ENCODE measurements around the gene PDGFB.

PDGFB gene

DNA sequence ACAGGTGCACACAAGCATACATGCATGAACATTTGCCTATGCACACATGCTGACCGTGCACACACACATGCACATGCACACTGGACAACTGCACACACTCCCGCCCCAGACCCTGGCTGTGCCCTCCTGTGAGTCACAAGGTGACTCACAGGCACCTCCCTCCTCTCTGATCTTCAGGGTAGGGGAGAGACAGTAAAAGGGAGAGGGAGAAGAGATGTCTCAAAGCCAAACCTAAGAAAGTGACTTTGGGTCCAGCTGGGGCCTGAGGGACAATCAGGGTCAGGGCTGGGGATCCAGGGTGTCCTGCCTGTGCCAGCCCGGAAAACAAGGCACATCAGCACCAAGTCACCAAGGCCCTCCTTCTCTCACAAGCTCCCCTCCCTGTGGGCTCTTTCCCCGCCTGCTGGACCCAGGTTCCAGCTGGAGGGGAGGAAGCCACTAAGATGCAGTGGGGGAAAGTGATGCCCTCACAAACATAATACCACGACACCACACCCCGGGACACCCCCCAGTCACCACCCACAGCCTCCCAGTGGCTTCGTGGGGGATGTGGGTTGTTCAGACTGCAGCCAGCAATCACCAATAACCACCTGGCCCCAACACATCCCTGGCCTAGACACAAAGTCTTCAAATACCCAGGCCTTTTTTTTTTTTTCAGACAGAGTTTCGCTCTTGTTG, 39.3 kb downstream of the PDGFB start:
- no peak for DNase-seq (ENCODE audit: low spot score)

DNA sequence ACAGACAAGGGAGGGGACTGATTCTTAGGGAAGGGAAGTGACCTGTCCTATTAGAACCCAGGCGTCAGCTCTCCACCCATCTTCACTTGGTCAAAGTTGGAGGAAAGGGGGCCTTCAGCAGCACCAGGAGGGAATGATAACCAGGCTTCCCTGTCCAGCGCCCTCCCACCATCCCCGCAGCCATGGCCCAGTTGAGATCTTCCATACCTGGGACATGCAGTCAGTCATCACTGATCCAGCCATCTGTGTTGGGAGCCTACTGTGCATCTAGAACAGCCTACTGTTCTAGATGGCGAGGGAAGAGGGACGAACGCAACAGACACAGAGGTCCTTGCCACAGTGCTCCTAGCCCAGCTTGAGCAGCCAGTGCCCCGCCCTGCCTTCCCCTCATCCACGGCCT, 40.6 kb downstream of the PDGFB start:
- no peak for DNase-seq (ENCODE audit: low spot score)

DNA sequence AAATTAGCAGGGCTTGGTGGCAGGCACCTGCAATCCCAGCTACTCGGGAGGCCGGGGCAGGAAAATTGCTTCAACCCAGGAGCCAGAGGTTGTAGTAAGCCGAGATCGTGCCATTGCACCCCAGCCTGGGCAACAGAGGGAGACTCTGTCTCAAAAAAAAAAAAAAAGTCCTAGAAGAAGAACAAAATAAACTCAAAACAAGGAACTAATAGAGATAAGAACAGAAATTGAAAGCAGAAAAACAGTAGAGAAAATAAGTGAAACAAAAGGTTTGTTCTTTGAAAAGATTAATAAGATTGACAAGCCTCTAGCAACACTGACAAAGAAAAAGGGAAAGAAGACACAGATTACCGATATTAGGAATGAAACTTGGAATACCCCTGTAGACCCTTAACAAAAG, 47.2 kb downstream of the PDGFB start:
- DNase-seq (ENCODE audit: low spot score) = no peak

DNA sequence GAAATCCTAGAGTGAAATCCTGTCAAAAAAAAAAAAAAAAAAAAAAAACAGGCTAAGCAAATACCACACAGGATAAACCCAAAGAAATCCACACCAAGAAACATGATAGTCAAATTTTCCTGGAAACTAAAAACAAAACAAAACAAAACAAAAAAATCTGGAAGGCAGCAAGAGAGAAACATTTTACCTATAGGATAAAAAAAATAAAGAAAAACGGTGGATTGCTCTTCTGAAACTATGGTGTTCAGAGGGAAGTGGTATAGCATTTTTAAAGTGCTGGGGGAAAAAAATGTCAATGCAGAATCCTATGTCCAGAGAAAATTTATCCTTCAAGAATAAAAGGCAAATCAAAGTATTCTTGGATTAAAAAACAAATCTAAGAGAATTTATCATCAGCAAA, 50.7 kb downstream of the PDGFB start:
- DNase-seq (ENCODE audit: low spot score) = no peak

DNA sequence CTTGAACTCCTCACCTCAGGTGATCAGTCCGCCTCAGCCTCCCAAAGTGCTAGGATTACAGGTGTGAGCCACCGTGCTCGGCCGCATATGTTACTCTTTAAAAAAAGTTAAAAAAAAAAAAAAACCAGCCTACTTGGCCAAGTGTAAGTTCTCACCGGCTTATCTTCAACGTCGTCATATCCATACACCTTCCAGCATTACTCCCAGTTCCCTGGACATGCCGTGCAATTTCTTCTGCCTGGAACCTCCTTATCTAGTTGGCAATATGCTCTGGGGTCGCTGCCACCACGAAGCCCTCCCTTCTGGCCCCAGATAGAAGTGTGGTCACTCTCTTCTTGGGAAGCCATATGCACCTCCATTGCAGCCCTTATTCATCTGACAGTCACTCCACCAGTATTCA, 56.0 kb downstream of the PDGFB start:
- DNase-seq (ENCODE audit: low spot score) = no peak

DNA sequence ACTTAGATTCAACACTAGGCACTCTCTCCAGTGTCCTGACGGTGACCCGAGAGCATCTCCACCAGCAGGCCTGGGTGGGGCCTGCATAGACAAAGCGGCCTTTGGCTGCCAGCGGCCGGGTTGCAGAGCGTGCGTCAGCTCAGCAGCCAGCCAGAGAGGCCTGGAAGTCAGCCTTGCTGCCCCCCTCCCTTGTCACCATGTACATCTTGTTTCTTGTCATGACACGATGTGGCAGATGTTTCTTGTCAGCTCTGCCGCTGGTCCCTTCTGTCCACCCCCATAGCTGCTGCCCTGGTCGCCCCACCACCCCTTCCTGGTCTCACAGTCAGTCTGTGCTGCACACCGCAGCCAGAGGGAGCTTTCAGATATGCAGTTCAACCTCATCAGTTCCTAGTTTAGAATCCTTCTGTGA, 59.2 kb downstream of the PDGFB start:
- peak; percentile 84 for DNase-seq (ENCODE audit: low spot score)

DNA sequence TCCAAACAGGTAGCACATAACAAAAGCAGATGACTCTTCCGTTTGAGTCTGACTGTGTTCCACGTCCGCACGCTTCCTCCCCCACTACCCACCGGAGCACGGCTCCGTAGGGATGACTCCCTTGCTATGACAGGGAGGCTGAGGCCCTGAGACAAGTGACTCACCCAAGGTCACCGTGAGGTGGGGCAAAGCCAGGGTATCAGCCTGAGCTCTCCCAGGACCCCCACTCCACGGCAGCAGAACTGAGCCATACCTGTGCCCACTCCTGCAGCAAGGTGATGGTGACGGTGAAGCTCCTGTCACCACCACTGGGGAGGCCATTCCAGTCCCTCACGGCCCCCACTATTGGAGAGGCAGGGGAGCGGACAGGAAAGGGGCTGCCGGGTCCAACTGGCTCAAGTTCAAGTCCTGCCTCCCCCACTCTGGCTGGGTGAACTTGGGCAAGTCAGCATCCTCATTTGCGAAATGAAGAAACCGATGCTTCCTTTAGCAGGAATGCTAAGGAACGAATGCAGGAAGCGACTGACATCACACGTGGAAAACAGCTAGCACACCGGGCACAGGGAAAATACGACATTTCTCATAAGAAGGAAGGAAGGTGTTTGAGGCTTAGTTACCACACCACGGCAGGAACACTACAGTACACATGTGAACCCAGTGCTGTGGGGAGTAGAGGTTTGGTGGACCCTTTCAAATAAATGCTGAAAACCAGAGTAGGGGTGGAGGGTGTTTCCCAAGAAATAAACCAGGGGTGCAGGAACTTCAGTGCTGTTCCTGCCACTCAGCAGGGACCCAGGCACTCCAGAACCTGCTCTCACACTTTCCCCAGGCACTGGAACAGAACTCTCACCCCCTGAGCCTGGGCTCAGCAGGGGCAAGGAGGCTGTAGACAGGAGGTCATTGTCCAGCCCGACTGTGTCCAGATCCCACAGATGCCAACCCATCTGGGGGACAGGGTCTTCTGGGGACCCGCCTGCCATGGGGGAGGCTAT, 59.9 kb downstream of the PDGFB start:
- DNase-seq (ENCODE audit: low spot score) = no peak

DNA sequence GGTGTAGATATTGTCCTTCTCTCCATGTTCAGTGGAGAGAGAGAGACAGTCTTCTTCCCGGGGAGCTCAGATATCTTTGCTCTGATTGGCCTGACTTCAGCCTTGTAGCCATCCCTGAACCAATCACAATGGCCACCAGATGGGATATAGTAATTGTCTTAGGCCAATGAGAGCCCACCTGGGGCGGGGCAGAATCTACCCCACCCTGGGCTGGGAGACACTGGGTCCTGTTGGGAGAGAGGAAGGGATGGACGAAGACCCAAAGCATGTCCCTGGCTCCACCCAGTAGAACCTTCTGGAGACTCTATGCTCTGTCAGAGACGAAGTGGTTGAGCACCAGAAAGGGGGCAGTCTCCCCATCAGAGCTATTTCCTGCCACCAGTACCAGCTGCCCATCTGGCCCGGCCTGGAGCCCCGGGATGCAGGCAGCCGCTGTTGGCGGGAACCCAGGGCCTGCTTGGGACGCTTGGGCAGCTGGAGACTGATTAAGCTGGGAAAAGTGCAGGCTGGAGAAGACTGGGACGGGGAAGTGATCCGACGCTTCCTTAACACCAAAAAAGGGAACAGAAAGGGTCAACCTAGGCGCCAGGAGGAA, 60.7 kb downstream of the PDGFB start:
- peak; percentile 55 for DNase-seq (ENCODE audit: low spot score)

DNA sequence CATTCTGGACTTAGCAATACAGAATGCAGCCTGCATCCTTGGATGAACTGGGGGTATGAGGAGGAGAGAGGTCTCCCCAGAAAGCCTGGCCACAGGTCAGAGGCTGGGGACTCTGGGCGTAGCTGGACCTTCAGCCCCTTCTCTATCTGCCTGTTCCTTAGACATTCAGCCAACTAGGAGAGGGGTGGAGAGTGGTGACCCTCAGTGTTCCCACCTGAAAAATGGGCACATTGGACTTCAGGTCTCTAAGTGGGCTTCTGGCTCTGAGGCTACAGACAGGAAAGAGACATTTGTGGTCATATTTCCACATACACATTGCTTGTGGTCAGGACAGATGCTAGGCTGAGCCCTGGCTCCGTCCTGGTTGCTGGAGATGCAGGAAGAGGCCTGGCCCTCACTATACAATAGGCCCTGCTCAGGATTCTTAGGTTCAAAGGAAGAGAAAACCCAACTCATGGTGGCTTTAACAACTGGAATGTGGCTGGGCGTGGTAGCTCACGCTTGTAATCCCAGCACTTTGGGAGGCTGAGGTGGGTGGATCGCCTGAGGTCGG, 62.2 kb downstream of the PDGFB start:
- no peak for DNase-seq (ENCODE audit: low spot score)

DNA sequence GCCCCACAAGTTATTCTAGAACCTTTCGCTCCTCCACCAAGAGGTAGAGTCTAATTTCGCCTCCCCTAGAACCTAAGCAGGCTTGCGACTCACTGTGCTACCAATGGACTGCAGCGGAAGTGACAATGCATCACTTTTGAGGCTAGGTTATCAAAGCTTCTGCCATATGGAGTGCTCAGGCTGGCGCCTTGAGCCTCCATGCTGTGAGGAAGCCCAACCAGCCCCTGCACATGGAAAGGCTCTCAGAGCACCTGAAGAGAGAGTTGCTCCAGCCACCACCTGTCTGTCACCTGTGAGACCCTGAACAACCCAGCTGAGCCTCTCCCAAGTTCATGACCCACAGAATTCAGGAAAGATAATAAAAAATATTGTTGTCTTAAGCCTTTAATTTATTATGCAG, 63.0 kb downstream of the PDGFB start:
- DNase-seq (ENCODE audit: low spot score) = no peak

DNA sequence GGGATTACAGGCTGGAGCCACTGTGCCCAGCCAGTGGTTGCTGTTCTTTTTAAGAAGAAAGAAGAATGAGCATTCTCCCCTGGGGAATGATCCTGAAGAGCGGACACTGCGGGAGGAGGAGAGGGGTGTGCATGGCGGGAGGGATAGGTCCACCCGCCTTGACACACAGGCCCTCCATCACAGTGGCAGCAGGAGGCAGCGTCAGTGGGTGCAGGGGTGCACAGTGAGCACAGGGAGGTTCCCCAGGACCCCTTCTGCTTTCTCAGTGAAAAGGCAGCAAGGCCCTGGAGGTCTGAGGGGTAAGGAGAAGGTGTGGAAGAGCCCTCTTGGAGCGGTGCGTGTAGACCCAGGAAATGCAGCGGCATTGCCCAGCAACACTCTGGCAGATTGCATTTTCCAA, 63.4 kb downstream of the PDGFB start:
- DNase-seq (ENCODE audit: low spot score) = no peak

DNA sequence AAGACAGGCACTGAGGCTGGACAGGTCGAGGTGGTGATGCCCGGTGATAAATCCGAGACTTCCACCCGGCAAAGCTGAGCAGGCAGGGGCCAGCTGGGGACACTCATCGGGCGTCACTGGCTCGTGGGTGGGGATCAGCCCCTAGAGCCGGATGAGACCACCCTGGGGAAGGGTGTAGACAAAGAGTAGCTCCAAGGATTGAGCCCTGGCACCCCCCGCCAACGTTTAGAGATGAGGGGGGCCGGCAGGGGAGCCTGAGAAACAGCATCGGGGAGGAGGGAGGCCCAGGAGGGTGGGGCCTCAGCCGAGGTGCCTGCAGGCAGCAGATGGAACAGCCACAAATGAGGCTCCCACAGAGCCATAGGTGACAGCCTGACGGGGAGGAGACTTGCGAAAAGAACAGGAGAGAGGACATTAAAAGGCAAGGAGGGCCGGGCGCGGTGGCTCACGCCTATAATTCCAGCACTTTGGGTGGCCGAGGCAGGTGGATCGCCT, 64.9 kb downstream of the PDGFB start:
- DNase-seq (ENCODE audit: low spot score) = no peak

DNA sequence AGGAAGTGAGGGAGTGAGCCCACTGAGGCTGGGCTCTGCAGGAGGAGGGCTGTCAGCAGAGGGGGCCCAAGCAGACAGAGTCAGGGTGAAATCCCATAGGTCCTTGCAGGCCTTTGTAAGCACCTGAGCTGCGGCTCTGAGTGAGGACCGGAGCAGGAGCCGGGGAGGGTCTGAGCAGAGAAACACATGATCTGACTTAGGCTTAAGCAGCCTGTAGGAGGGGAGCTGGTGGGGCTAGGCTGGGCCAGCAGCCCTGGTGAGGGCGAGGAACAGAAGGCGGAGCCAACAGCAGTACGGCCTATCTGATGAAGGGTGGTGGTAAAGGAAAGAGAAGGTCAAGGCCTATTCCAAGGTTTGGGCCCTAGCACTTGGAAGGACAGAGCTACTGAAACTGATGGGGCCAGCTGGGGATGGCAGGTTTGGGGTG, 65.4 kb downstream of the PDGFB start:
- no peak for DNase-seq (ENCODE audit: low spot score)

DNA sequence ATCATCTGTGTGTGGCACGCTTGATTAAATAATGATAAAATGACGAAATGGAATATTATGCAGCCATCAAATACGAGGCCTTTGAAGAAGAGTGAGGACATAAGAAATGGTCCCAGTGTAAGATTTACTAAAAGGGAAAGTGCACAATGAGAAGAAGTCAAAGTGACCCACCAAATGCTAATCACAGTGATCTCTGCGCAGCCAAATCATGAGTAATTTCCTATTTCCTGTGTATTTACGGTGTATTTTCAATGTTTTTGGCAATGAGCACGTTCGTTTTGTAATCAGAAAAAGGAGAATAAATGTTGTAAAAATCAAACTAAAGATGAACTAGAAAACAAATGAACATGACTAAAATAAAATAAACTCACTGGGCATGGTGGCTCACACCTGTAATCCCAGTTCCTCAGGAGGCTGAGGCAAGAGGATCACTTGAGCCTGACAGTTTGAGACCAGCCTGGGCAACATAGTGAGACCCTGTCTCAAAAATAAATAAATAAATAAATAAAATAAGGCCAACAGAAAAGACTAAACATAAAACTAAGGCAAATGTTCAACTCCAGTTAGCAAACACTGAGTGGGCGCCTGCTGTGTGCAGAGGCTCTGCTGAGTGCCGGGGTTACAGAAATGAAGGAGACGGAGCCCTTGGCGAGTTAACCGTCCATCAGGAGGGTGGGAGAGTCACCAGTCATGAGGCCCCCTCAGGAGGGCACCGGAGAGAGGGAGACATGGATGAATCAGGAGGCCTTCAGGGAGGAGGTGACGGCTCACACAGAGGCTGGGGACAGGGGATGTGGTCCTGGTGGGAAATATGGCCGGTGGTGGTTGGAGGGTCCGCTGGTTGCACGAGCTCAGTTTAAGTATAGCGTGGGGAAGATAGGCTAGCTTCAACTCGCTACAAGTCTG, 66.3 kb downstream of the PDGFB start:
- DNase-seq (ENCODE audit: low spot score) = no peak

DNA sequence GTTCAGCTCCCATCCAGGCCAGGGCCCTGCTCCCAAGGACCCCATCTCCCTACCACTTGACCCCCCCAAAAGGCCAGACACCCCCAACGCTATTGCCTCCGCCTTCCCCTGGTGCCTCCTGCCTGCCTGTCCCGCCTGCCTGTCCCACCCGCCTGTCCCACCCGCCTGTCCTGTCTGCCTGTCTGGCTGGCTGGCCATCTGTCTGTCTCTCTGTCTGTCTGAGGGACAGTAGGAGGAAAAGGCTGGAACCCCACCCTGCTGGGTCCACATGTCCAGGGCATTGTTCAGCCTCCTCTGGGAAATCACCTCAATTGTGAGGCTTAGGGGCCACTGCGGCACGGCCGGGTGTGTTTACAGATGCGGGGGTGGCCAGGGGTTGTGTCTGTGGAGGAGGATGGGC, 67.0 kb downstream of the PDGFB start:
- DNase-seq (ENCODE audit: low spot score) = no peak

DNA sequence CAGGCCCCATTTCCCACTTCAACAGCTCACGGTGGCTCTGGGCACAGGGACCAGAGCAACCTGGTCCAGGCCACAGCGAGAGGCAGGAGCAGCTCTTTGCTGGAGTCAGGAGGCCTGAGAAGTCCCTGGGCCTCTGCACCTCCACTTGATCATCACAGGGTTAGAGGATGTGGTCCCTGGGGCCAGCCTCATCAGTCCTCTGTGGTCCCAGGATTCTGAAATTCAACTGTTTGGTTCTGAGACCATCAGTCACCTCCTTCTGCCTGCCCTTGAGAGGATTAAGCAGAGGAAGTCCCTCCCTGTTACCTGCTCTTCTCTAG, 67.4 kb downstream of the PDGFB start:
- no peak for DNase-seq (ENCODE audit: low spot score)

DNA sequence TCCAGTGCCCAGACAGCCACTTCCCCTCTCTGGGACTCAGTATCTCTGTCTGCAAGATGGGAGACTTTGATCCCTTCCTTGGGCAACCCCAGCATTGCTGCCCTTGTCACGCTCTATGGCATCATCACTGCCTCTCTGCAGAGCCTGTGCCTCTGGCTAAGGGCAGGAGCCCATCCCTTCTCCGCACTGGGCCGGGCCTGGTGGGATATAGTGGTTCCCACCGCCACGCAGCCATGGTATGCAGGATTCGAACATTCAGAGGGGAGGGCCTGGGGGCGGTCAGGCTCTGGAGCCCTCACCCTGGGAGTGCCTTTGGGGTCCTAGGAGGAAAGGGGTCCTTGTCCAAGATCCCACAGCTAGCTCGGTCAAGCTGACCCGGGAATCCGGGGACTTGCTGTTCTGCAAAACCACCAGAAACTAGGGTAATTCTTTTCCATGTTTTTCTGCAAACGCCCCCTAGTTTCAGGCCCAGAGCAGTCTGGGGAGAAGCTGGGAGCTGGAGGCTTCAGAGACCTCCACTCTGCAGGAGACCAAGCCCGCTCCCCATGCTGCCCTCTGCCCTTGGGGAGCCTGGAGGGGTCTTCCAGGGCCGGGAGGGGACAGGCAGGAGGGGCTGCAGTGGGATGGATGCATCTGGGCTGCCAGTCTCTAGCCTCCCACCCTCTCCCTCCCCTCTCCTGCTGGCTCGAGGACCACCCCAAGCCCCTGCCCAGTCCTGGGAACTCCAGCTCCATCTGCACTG, 67.9 kb downstream of the PDGFB start:
- DNase-seq (ENCODE audit: low spot score) = no peak

DNA sequence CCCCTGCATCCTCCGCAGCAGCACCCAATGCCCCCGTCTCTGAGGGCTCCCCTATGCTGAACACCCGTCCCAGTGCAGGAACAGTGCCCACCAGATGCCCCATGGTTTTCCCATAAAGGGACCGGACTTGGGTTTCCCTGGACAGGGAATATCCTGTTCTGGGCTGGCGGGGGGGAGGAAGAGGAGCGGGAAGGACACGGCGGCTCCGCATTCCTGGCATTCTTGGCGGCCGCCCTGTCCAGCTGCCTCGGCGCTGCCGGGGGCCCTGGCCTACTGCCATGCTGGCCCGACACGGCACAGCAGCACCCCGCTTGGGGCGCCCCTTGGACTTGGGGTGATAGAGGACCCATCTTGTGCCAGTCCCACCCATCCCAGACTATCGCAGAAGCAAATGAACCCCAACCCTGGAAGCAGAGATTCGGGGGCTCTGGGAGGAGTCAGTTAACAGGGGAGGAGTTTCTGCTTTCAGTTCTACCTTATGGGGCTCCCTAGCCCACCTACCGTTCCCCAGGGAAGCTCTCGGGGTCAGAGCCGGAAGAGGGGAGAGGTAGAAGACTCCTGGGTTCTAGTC, 68.6 kb downstream of the PDGFB start:
- no peak for DNase-seq (ENCODE audit: low spot score)

DNA sequence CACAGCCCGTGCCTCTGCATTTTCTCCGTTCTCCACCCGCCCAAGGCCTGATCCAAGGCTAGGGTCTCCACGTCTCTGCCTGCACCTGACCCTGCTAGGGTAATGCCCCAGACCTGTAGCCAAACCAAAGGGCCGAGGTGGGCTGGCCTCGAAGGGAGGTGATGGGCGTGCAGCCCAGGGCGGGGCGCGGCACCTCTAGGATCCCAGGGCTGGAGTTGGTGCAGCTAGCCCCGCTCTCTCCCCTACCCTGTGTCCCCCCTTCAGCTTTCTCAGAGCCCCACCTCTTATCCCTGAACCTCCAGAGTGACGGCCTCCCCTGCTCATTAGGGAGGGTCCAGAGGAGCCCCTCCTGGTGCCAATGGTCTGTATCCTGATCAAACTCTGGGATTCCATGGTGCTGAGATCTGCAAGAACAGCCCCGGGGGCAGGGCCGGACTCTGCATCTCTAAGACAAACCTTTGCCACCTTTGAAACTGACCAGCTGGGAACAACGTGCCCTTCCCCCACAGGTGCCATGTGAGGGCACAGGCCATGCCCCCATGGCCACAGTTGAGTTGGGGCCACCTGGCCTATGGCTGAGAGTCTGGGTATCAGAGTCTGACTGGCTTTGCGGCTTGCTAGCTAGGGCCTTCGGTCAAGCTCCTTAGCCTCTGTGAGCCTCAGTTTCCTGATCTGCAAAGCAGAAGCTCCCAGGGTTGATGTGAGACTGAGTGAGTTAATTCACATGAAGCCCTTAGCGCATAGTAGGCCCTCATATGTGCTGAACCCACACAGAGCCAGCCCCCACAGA, 69.2 kb downstream of the PDGFB start:
- no peak for DNase-seq (ENCODE audit: low spot score)
